Activated CD4-positive, alpha-beta T cell treated with anti-CD3 and anti-CD28 coated beads, Interleukin-2, Interleukin-6, amounts not matched to agents 100 ng/mL and 50 ng/mL, durations not matched to agents 16 hours and 8 hours (primary cell): ENCODE measurements around the gene HEXA.
"Not testable (repeated sequence)": the region's sequence is repeated elsewhere in the genome, so short reads cannot be mapped to it uniquely, and the experiment has no call there.

Experiments
- DNase-seq: peaks from one replicate; pipeline ENCODE4 v3.0.0-alpha.2; 2020

Gene HEXA

GRCh38 chr15:72375846-72376581 lies at the start of gene HEXA:
Gene HEXA, minus strand, starts transcription at chr15:72376014. Its CDS starts 42 bp downstream, at chr15:72375972.
- peak; percentile 96 for DNase-seq

- no peak for DNase-seq
Observed at GRCh38 chr15:72423256-72423655, 47.4 kb upstream of the HEXA start.

- DNase-seq: no peak
Observed at GRCh38 chr15:72421484-72421883, 45.7 kb upstream of the HEXA start.

- no peak for DNase-seq
Observed at GRCh38 chr15:72420576-72420975, 44.8 kb upstream of the HEXA start.

GRCh38 chr15:72419768-72420167 lies 44.0 kb upstream of the HEXA start:
- DNase-seq: not testable (repeated sequence)

- DNase-seq: no peak
Observed at GRCh38 chr15:72415304-72415703, 39.5 kb upstream of the HEXA start.

GRCh38 chr15:72413337-72413736 lies 37.5 kb upstream of the HEXA start:
- not testable (repeated sequence) for DNase-seq

- DNase-seq: no peak
Observed at GRCh38 chr15:72411544-72411943, 35.7 kb upstream of the HEXA start.

GRCh38 chr15:72411111-72411510 lies 35.3 kb upstream of the HEXA start:
- DNase-seq: no peak

GRCh38 chr15:72406936-72407335 lies 31.1 kb upstream of the HEXA start:
- DNase-seq: no peak

- no peak for DNase-seq
Observed at GRCh38 chr15:72404841-72405240, 29.0 kb upstream of the HEXA start.

- no peak for DNase-seq
Observed at GRCh38 chr15:72404356-72404755, 28.5 kb upstream of the HEXA start.

GRCh38 chr15:72402726-72403125 lies 26.9 kb upstream of the HEXA start:
- DNase-seq: no peak

- DNase-seq: no peak
Observed at GRCh38 chr15:72398648-72399047, 22.8 kb upstream of the HEXA start.

- DNase-seq: no peak
Observed at GRCh38 chr15:72397796-72398588, 22.2 kb upstream of the HEXA start, which contains the start of gene TMEM202. Gene TMEM202, plus strand, starts transcription at chr15:72398305. Its CDS starts 22 bp downstream, at chr15:72398327.

GRCh38 chr15:72396331-72396730 lies 20.5 kb upstream of the HEXA start:
- not testable (repeated sequence) for DNase-seq

GRCh38 chr15:72389231-72389630 lies 13.4 kb upstream of the HEXA start:
- no peak for DNase-seq

GRCh38 chr15:72387741-72388140 lies 11.9 kb upstream of the HEXA start:
- no peak for DNase-seq

GRCh38 chr15:72382146-72382545 lies 6.3 kb upstream of the HEXA start:
- no peak for DNase-seq

GRCh38 chr15:72380743-72381142 lies 4.9 kb upstream of the HEXA start:
- no peak for DNase-seq

GRCh38 chr15:72379856-72380430 lies 4.1 kb upstream of the HEXA start:
- DNase-seq: no peak

- DNase-seq: not testable (repeated sequence)
Observed at GRCh38 chr15:72379106-72379505, 3.3 kb upstream of the HEXA start.

- DNase-seq: no peak
Observed at GRCh38 chr15:72377331-72377730, 1.5 kb upstream of the HEXA start.

GRCh38 chr15:72375501-72375845 lies 341 bp downstream of the HEXA start:
- DNase-seq: no peak
